Activated CD4-positive, alpha-beta T cell treated with anti-CD3 and anti-CD28 coated beads, Interleukin-2, amount 50 U/mL, for 48 hours (primary cell): ENCODE measurements around the gene GDF7.
"Not testable (repeated sequence)": the region's sequence is repeated elsewhere in the genome, so short reads cannot be mapped to it uniquely, and the experiment has no call there.

ENCODE experiments used
- DNase-seq, 2 experiments: peaks; one replicate each; pipeline ENCODE4 v3.0.0-alpha.2; 2020

The GDF7 gene

GRCh38 chr2:20707601-20708000 lies 40.7 kb downstream of the GDF7 start:
- DNase-seq: no peak

DNA sequence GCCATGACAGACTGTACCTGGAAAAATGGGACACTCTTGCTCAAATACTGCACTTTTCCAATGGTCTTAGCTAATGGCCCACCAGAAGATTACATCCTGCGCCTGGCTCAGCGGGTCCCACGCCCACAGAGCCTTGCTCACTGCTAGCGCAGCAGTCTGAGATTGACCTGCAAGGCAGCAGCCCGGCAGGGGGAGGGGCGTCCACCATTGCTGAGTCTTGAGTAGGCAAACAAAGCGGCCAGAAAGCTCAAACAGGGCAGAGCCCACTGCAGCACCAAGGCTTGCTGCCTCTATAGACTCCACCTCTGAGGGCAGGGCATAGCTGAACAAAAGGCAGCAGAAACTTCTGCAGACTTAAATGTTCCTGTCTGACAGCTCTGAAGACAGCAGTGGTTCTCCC lies 44.7 kb downstream of the GDF7 start:
- DNase-seq: not testable (repeated sequence)

- not testable (repeated sequence) for DNase-seq
Measured at GRCh38 chr2:20713585-20713984, 46.6 kb downstream of the GDF7 start.

DNA sequence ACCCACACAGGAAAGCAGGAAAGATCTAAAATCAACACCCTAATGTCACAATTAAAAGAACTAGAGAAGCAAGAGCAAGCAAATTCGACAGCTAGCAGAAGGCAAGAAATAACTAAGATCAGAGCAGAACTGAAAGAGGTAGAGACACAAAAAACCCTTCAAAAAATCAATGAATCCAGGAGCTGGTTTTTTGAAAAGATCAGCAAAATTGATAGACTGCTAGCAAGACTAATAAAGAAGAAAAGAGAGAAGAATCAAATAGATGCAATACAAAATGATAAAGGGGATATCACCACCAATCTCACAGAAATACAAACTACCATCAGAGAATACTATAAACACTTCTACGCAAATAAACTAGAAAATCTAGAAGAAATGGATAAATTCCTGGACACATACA lies 47.5 kb downstream of the GDF7 start:
- DNase-seq: not testable (repeated sequence)

GRCh38 chr2:20716164-20716563 lies 49.2 kb downstream of the GDF7 start:
- not testable (repeated sequence) for DNase-seq

DNA sequence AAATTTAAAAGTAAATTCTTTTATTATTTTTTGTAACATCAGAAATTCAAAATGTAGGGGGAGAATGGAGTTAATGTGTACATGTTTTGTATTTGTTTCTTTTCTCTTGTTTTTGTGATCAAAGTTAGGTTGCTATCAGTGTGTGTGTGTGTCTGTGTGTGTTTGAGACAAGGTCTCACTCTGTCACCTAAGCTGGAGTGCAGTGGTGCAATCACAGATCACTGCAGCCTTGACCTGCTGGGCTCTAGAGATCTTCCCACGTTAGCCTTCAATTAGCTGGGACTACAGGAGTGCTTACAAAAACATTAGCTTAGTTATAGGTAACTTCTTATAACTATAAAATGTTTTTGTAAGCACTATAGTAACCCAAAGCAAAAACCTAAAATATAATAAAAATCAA lies 50.7 kb downstream of the GDF7 start:
- DNase-seq: no peak

GRCh38 chr2:20722592-20723240 lies 55.8 kb downstream of the GDF7 start:
- DNase-seq: no peak

DNA sequence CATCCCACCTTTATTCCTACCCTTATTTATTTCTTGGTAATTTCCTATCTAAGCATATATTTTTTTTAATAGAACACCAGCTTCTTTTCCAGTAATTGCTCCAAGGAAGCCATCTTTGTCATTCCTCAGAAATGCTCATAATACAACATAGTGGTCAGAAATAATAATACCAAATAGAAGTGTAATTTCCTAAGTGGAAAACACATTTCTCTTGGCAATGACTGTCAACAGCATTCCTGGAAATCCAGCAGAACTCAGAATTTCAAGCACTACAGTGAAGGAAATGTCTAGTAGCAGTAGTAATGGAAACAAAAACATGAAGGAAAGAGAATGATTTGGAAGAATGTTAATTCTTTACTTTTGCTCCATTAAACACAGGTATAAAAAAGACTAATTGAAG lies 56.6 kb downstream of the GDF7 start:
- no peak for DNase-seq

GRCh38 chr2:20724500-20725053 lies 57.6 kb downstream of the GDF7 start:
- DNase-seq: no peak

DNA sequence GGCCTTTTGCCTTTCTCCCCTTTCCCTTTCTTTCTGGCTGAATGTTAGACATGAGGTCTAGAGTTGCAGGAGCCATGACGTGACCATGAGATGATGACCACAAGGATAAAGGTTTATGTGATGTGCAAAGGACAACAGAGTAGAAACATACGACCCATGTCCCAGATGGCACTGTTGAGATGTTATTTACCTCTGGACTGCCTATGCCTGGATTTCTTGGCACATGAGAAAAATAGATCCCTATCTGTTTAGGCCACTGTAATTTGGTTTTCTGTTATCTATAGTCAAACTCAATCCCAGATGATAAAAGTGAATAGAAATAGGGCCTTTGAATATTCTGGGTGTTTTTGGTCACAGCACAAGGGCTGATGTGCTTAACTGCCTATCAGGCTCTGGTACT lies 58.8 kb downstream of the GDF7 start:
- no peak for DNase-seq

GRCh38 chr2:20726913-20727312 lies 60.0 kb downstream of the GDF7 start:
- no peak for DNase-seq

DNA sequence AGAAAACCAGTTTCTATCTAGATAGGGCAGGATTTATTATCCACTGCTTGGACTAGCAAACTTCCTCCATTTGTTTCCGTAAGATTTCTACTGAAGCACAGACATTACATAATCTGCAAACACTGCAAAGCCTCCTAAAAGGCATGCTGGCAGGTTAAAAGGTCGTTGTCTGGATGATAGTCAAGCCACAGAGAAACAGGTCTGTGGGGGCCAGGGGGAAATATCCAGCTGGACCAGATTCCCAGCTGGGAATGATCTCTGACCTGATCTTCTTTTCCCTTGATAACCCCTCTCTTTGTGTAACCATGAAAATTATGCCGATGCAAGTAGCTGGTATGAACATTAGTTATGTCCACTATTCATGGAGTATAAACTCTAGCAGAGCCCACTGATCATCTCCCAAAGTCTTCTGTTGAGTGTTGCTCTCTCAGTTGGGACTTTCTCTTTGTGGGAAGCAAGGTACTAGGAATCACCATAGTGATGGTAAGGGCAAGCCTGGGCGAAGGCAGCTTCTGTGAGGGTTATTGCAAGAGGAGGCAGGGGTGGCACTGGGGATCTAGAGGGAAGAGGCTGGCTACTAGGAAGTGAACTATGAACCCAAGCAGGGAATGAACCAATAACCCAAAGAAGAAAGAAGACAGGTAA lies 61.3 kb downstream of the GDF7 start:
- no peak for DNase-seq
